ENCODE measurements around the gene PEA15.
A peak's percentile ranks its signal among the peaks of the same experiment; 100 is the strongest.

PEA15 gene

DNA sequence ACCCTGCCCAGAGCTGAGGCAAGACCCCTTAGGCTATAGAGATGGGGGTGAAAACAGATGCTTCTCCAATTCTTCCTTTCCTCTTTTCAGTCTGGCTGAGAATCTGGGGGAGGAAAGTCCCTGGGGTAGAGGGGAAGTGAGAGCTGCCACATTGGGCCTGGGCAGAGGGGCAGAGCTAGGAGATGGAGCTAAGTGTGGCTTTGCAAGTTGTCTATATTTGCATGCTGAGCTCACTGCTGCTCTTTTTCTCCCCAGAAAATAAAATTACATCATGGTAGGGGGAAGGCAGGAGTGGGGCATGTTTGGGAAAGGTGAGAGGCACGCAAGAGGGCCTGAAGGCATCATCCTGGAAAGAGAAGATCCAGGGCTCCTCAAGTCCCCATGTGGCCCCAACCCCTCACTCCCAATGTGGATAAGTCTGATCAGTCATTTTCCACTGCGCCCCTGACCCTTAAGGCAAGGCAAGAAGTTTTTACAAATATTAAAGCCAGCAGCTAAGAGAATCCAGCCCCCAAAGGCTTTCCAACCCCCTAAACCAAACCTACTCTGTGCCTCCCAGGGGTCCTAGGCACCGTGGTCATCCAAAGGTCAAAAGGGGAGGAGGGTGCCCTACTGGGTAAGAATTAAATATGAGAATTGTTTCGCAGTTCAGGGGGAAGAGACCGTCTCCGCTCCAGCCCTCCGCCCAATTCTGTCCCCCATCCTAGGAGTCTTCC lies 500 bp upstream of the PEA15 start:
- peak overlapping the region; percentile 83 for H3K27ac ChIP-seq (ENCODE audit: low read depth, low read length)
- no peak overlapping the region for H3K9ac ChIP-seq (ENCODE audit: low read length)
- peak overlapping the region; percentile 40 for H3K4me3 ChIP-seq (ENCODE audit: low read length)
- peaks cover 20% of the 10 kb centered on the region for H3K4me1 ChIP-seq (ENCODE audit: control insufficient read depth, insufficient read depth, low read length)
- no peaks in the 10 kb centered on the region for H3K27me3 ChIP-seq (ENCODE audit: control insufficient read depth, insufficient read depth, low read length)
- peaks cover 3% of the 10 kb centered on the region for H3K36me3 ChIP-seq (ENCODE audit: control insufficient read depth, insufficient read depth, low read length)

DNA sequence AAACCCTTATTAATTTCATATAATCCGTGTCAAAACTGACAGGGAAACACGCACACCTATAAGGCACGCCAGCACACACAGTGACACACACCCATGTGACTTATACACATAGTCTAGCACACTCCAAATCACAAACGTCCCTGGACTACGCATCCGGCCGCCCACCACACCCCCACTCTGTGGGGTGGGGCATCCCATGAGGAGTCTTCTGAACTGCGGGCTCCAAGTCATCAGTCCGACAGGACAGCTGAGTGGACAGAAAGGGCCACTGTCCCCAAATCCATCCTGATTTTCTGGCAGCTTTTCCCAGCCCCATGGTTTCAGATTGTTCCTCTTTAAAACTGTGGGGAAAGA lies 829 bp downstream of the PEA15 start:
- Histone ChIP-seq H3K27ac (ENCODE audit: low read depth, low read length) (peak overlapping the region; percentile 87), H3K4me1 (ENCODE audit: control insufficient read depth, insufficient read depth, low read length) (peaks cover 32% of the 10 kb centered on the region), H3K27me3 (ENCODE audit: control insufficient read depth, insufficient read depth, low read length) (no peaks in the 10 kb centered on the region), H3K9ac (ENCODE audit: low read length) (no peak overlapping the region), H3K4me3 (ENCODE audit: low read length) (peak overlapping the region; percentile 89), H3K36me3 (ENCODE audit: control insufficient read depth, insufficient read depth, low read length) (peaks cover 3% of the 10 kb centered on the region)

GRCh38 chr1:160206421-160207117 lies 1.4 kb downstream of the PEA15 start:
- no peaks in the 10 kb centered on the region for H3K27me3 ChIP-seq (ENCODE audit: control insufficient read depth, insufficient read depth, low read length)
- peak overlapping the region; percentile 89 for H3K4me3 ChIP-seq (ENCODE audit: low read length)
- H3K9ac ChIP-seq (ENCODE audit: low read length), result no peak overlapping the region
- H3K36me3 ChIP-seq (ENCODE audit: control insufficient read depth, insufficient read depth, low read length), result peaks cover 8% of the 10 kb centered on the region
- H3K27ac ChIP-seq (ENCODE audit: low read depth, low read length), result peak overlapping the region; percentile 87
- peaks cover 32% of the 10 kb centered on the region for H3K4me1 ChIP-seq (ENCODE audit: control insufficient read depth, insufficient read depth, low read length)

- no peak overlapping the region for H3K4me3 ChIP-seq (ENCODE audit: low read length)
- peaks cover 32% of the 10 kb centered on the region for H3K4me1 ChIP-seq (ENCODE audit: control insufficient read depth, insufficient read depth, low read length)
- H3K27ac ChIP-seq (ENCODE audit: low read depth, low read length), result no peak overlapping the region
- H3K27me3 ChIP-seq (ENCODE audit: control insufficient read depth, insufficient read depth, low read length), result no peaks in the 10 kb centered on the region
- peaks cover 13% of the 10 kb centered on the region for H3K36me3 ChIP-seq (ENCODE audit: control insufficient read depth, insufficient read depth, low read length)
- H3K9ac ChIP-seq (ENCODE audit: low read length), result no peak overlapping the region
Measured at GRCh38 chr1:160207118-160207650, 2.0 kb downstream of the PEA15 start.

GRCh38 chr1:160207771-160208556 lies 2.8 kb downstream of the PEA15 start:
- Histone ChIP-seq H3K36me3 (ENCODE audit: control insufficient read depth, insufficient read depth, low read length) (peaks cover 21% of the 10 kb centered on the region), H3K27ac (ENCODE audit: low read depth, low read length) (no peak overlapping the region), H3K9ac (ENCODE audit: low read length) (no peak overlapping the region), H3K4me1 (ENCODE audit: control insufficient read depth, insufficient read depth, low read length) (peaks cover 32% of the 10 kb centered on the region), H3K27me3 (ENCODE audit: control insufficient read depth, insufficient read depth, low read length) (no peaks in the 10 kb centered on the region), H3K4me3 (ENCODE audit: low read length) (no peak overlapping the region)

GRCh38 chr1:160208557-160209320 lies 3.6 kb downstream of the PEA15 start:
- no peaks in the 10 kb centered on the region for H3K27me3 ChIP-seq (ENCODE audit: control insufficient read depth, insufficient read depth, low read length)
- H3K4me1 ChIP-seq (ENCODE audit: control insufficient read depth, insufficient read depth, low read length), result peaks cover 32% of the 10 kb centered on the region
- no peak overlapping the region for H3K4me3 ChIP-seq (ENCODE audit: low read length)
- H3K27ac ChIP-seq (ENCODE audit: low read depth, low read length), result no peak overlapping the region
- H3K9ac ChIP-seq (ENCODE audit: low read length), result no peak overlapping the region
- H3K36me3 ChIP-seq (ENCODE audit: control insufficient read depth, insufficient read depth, low read length), result peaks cover 26% of the 10 kb centered on the region

DNA sequence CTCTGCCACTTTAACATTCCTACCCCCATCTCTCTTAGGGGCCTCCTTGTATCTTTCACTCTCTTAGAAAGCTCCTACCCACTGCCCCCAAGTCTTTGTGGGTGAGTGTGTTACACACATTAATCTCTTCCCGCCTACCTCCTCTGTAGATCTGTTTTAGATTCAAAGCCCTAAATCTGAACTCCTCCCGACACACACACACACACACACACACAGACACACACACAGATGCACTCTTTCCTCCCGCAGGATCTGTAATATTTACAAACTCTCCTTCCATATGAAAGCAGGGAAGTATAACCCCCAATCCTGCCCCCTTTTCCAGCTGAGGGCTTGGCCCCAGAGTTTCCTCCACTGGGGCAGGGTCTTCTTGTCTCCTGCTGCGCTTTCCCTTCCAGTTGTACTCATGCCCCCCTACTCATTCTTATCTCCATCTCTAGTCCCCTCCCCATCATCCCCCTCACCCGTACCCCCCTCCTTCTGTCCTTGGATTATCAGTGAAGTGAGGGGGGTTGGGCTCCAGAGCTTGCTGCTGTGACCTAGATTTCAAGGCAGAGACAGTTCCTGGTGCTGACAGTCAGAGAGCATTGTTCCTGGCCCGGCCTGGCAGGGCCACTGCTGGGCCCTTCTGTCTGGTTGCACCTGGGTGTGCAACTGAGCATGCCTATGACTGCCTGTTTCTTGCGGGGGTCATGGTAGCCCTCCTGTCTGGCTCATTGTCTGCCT lies 4.3 kb downstream of the PEA15 start:
- Histone ChIP-seq H3K4me1 (ENCODE audit: control insufficient read depth, insufficient read depth, low read length) (peaks cover 32% of the 10 kb centered on the region), H3K36me3 (ENCODE audit: control insufficient read depth, insufficient read depth, low read length) (peaks cover 34% of the 10 kb centered on the region), H3K9ac (ENCODE audit: low read length) (no peak overlapping the region), H3K27me3 (ENCODE audit: control insufficient read depth, insufficient read depth, low read length) (no peaks in the 10 kb centered on the region), H3K27ac (ENCODE audit: low read depth, low read length) (no peak overlapping the region), H3K4me3 (ENCODE audit: low read length) (no peak overlapping the region)

- no peak overlapping the region for H3K4me3 ChIP-seq (ENCODE audit: low read length)
- no peak overlapping the region for H3K9ac ChIP-seq (ENCODE audit: low read length)
- peaks cover 36% of the 10 kb centered on the region for H3K36me3 ChIP-seq (ENCODE audit: control insufficient read depth, insufficient read depth, low read length)
- no peaks in the 10 kb centered on the region for H3K27me3 ChIP-seq (ENCODE audit: control insufficient read depth, insufficient read depth, low read length)
- H3K27ac ChIP-seq (ENCODE audit: low read depth, low read length), result no peak overlapping the region
- peaks cover 29% of the 10 kb centered on the region for H3K4me1 ChIP-seq (ENCODE audit: control insufficient read depth, insufficient read depth, low read length)
Measured at GRCh38 chr1:160210561-160210960, 5.4 kb downstream of the PEA15 start.

GRCh38 chr1:160211046-160211790 lies 6.0 kb downstream of the PEA15 start:
- Histone ChIP-seq H3K36me3 (ENCODE audit: control insufficient read depth, insufficient read depth, low read length) (peaks cover 43% of the 10 kb centered on the region), H3K27me3 (ENCODE audit: control insufficient read depth, insufficient read depth, low read length) (no peaks in the 10 kb centered on the region), H3K27ac (ENCODE audit: low read depth, low read length) (no peak overlapping the region), H3K9ac (ENCODE audit: low read length) (no peak overlapping the region), H3K4me1 (ENCODE audit: control insufficient read depth, insufficient read depth, low read length) (peaks cover 26% of the 10 kb centered on the region), H3K4me3 (ENCODE audit: low read length) (no peak overlapping the region)

DNA sequence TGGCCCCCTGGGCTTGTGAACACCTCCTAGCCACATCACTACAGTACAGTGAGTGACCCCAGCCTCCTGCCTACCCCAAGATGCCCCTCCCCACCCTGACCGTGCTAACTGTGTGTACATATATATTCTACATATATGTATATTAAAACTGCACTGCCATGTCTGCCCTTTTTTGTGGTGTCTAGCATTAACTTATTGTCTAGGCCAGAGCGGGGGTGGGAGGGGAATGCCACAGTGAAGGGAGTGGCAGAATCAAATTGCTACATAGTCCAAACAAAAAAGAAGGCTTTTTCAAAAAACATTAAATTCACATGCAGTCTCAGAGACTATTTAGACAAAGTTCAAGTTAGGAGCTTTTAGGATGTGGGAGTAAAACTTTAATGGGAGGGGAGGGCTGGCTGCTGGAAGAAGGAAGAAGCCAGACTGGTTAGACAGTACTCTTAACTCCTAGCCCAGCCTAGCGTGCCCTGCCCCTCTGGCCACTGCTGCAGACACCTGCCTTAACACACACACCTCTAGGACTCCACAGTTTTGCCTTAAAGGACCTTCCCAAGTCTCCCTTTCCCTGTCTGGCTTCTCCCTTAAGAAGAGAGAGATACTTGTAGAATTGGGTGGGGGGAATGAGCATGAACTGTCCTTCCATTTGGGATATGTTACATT lies 9.4 kb downstream of the PEA15 start:
- H3K9ac ChIP-seq (ENCODE audit: low read length), result no peak overlapping the region
- H3K4me3 ChIP-seq (ENCODE audit: low read length), result no peak overlapping the region
- H3K36me3 ChIP-seq (ENCODE audit: control insufficient read depth, insufficient read depth, low read length), result peaks cover 47% of the 10 kb centered on the region
- no peak overlapping the region for H3K27ac ChIP-seq (ENCODE audit: low read depth, low read length)
- H3K4me1 ChIP-seq (ENCODE audit: control insufficient read depth, insufficient read depth, low read length), result peaks cover 36% of the 10 kb centered on the region
- H3K27me3 ChIP-seq (ENCODE audit: control insufficient read depth, insufficient read depth, low read length), result no peaks in the 10 kb centered on the region

Measured in rectal smooth muscle tissue (tissue), 1 donor.